ENCODE data around the gene HDGFL1.

DNA sequence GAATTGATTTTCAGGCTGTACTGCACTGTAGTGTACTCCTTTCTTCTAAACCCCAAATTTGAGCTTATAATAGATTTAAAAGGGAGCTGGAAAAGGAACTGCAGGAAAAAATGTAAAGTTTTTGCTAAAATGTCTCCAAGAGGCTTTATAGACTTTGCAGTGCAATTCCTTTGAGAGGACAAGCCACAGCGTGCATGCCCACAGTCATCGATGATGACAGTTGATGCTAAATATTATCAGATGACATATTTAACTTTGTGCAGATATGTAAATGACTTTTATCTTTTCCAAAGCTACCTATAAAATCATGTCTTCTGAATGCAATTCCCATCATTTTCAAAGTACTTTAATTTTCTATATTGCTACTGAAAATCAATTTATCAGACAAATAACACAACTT, 24.3 kb upstream of the HDGFL1 start:
- TF ChIP-seq GLIS3 (CRISPR knock-in tag; IDR thresholded peaks at IDR 0.05): no peak
- TF ChIP-seq, protein P1, sequence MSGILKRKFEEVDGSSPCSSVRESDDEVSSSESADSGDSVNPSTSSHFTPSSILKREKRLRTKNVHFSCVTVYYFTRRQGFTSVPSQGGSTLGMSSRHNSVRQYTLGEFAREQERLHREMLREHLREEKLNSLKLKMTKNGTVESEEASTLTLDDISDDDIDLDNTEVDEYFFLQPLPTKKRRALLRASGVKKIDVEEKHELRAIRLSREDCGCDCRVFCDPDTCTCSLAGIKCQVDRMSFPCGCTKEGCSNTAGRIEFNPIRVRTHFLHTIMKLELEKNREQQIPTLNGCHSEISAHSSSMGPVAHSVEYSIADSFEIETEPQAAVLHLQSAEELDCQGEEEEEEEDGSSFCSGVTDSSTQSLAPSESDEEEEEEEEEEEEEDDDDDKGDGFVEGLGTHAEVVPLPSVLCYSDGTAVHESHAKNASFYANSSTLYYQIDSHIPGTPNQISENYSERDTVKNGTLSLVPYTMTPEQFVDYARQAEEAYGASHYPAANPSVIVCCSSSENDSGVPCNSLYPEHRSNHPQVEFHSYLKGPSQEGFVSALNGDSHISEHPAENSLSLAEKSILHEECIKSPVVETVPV (CRISPR knock-in tag; IDR thresholded peaks at IDR 0.05): no peak
- TF ChIP-seq, protein P2, sequence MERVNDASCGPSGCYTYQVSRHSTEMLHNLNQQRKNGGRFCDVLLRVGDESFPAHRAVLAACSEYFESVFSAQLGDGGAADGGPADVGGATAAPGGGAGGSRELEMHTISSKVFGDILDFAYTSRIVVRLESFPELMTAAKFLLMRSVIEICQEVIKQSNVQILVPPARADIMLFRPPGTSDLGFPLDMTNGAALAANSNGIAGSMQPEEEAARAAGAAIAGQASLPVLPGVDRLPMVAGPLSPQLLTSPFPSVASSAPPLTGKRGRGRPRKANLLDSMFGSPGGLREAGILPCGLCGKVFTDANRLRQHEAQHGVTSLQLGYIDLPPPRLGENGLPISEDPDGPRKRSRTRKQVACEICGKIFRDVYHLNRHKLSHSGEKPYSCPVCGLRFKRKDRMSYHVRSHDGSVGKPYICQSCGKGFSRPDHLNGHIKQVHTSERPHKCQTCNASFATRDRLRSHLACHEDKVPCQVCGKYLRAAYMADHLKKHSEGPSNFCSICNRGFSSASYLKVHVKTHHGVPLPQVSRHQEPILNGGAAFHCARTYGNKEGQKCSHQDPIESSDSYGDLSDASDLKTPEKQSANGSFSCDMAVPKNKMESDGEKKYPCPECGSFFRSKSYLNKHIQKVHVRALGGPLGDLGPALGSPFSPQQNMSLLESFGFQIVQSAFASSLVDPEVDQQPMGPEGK (CRISPR knock-in tag; IDR thresholded peaks at IDR 0.05; ENCODE audit: borderline replicate concordance): no peak
- TF ChIP-seq ARNTL (CRISPR knock-in tag; IDR thresholded peaks at IDR 0.05; ENCODE audit: borderline replicate concordance, low read depth): no peak
- no peak for TF ChIP-seq ESRRG (CRISPR knock-in tag; IDR thresholded peaks at IDR 0.05)
- TF ChIP-seq TCF4 (CRISPR knock-in tag; IDR thresholded peaks at IDR 0.05; ENCODE audit: borderline replicate concordance): no peak
- TF ChIP-seq ISL1 (CRISPR knock-in tag; IDR thresholded peaks at IDR 0.05): no peak
- TF ChIP-seq ZFP30 (CRISPR knock-in tag; IDR thresholded peaks at IDR 0.05): no peak

Data from SK-N-SH treated with all-trans-retinoic acid at 6 μM for 48 hours (cell line).